Ovary (tissue), 3 donors: ENCODE results near the gene DPP9.

Source experiments
- CTCF ChIP-seq, 3 donors: fragments of 450-650 bp in 2 of 3; fragments of 200-600 bp in 1 of 3; IDR thresholded peaks; one replicate each; pipeline versions ENCODE4 v1.5.1 to v1.8.0; 2016 to 2022; ENCODE audit warnings: antibody characterized with exemption in 3 of 3, mild to moderate bottlenecking in 1 of 3
- POLR2A ChIP-seq: fragments of 450-650 bp; IDR thresholded peaks from one replicate; pipeline ENCODE4 v1.6.1; 2017; ENCODE audit warnings: antibody characterized with exemption, mild to moderate bottlenecking, moderate library complexity
- donor health status: DM: no; HTN: no; CAD: no.

DNA sequence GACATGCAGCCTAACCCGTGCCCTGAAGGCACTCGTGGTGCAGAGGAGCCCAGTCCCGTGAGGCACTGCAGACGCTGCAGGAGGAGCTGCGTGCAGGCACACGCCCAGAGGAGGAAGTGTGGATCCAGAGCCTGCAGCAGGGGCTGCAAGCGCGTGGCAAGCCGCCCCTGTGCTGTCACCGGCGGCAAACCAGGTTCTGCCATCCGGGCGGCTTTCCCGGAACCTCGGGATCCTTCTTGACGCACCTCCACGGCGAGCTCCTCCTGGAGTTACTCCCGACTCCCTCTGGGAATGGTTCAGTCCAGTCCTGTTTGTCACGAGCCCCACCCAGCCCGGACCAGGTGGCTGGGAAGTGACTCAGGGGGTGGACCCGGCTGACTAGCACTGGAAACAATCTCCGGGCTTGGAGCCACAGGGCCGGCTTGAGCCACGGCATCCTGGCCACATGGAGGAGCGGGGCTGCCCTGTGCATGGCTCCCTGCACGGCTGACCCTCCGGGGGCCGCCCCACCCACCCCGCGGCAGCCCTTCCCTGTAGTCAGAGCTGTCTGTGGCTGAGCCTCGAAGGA, 10.2 kb downstream of the DPP9 start:
- TF ChIP-seq POLR2A (no peak), CTCF (IDR thresholded peaks at IDR 0.05) (no peak)
